DND-41 (cell line): ENCODE data around the gene GRM5.
"Not testable (repeated sequence)": the region's sequence is repeated elsewhere in the genome, so short reads cannot be mapped to it uniquely, and the experiment has no call there.

Experiments used
- EZH2 ChIP-seq: IDR thresholded peaks from 3 replicates; pipeline ENCODE4 v1.6.1; 2012; ENCODE audit warnings: borderline replicate concordance, low read depth, mild to moderate bottlenecking, moderate library complexity, low read length, inconsistent platforms; ENCODE audit not compliant: severe bottlenecking
- TF ChIP-seq, protein P1 (sequence below): IDR thresholded peaks from 2 replicates; pipeline ENCODE4 v1.5.1; 2012; ENCODE audit warnings: borderline replicate concordance, low read length, moderate library complexity, mild to moderate bottlenecking; ENCODE audit not compliant: poor library complexity, severe bottlenecking; ENCODE audit errors: extremely low read depth

DNA sequence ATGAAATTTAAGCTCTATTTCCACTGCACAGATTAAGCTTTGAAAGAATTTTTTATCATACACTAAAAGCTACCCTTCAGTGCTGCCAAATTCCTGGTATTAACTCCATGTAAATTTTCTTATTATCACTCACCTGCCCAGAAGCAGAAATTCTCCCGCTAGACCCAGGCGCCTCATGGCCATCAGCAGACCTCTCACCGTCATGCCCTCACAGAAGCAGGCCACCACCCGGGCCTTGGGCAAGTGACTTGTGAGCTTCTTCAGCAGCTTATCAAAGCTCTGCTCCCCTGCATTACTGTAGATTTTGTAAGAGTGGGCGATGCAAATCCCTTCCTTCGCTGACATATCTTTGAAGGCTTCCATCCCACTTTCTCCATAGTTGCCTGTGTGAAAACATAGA lies 216.0 kb downstream of the GRM5 start:
- TF ChIP-seq, protein P1, sequence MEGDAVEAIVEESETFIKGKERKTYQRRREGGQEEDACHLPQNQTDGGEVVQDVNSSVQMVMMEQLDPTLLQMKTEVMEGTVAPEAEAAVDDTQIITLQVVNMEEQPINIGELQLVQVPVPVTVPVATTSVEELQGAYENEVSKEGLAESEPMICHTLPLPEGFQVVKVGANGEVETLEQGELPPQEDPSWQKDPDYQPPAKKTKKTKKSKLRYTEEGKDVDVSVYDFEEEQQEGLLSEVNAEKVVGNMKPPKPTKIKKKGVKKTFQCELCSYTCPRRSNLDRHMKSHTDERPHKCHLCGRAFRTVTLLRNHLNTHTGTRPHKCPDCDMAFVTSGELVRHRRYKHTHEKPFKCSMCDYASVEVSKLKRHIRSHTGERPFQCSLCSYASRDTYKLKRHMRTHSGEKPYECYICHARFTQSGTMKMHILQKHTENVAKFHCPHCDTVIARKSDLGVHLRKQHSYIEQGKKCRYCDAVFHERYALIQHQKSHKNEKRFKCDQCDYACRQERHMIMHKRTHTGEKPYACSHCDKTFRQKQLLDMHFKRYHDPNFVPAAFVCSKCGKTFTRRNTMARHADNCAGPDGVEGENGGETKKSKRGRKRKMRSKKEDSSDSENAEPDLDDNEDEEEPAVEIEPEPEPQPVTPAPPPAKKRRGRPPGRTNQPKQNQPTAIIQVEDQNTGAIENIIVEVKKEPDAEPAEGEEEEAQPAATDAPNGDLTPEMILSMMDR, result not testable (repeated sequence)
- TF ChIP-seq EZH2, result not testable (repeated sequence)
